Smooth muscle cell of the coronary artery (primary cell): ENCODE results near the gene IPO4. TPM values are rescaled to one million over a fixed set of nuclear protein-coding genes. Genes with fewer than 3 reads are reported as not detected.

Source experiments
- total RNA-seq: library from RNA; depleted of rRNA; stranded (reverse); fragments of >200 nt; gene quantifications from 2 replicates; pipeline ENCODE4 v1.2.3, GENCODE V29; 2014; ENCODE audit warnings: low replicate concordance

The IPO4 gene, protein sequence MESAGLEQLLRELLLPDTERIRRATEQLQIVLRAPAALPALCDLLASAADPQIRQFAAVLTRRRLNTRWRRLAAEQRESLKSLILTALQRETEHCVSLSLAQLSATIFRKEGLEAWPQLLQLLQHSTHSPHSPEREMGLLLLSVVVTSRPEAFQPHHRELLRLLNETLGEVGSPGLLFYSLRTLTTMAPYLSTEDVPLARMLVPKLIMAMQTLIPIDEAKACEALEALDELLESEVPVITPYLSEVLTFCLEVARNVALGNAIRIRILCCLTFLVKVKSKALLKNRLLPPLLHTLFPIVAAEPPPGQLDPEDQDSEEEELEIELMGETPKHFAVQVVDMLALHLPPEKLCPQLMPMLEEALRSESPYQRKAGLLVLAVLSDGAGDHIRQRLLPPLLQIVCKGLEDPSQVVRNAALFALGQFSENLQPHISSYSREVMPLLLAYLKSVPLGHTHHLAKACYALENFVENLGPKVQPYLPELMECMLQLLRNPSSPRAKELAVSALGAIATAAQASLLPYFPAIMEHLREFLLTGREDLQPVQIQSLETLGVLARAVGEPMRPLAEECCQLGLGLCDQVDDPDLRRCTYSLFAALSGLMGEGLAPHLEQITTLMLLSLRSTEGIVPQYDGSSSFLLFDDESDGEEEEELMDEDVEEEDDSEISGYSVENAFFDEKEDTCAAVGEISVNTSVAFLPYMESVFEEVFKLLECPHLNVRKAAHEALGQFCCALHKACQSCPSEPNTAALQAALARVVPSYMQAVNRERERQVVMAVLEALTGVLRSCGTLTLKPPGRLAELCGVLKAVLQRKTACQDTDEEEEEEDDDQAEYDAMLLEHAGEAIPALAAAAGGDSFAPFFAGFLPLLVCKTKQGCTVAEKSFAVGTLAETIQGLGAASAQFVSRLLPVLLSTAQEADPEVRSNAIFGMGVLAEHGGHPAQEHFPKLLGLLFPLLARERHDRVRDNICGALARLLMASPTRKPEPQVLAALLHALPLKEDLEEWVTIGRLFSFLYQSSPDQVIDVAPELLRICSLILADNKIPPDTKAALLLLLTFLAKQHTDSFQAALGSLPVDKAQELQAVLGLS
- total RNA-seq: 27.1 and 41.9 TPM in 2 replicates

DNA sequence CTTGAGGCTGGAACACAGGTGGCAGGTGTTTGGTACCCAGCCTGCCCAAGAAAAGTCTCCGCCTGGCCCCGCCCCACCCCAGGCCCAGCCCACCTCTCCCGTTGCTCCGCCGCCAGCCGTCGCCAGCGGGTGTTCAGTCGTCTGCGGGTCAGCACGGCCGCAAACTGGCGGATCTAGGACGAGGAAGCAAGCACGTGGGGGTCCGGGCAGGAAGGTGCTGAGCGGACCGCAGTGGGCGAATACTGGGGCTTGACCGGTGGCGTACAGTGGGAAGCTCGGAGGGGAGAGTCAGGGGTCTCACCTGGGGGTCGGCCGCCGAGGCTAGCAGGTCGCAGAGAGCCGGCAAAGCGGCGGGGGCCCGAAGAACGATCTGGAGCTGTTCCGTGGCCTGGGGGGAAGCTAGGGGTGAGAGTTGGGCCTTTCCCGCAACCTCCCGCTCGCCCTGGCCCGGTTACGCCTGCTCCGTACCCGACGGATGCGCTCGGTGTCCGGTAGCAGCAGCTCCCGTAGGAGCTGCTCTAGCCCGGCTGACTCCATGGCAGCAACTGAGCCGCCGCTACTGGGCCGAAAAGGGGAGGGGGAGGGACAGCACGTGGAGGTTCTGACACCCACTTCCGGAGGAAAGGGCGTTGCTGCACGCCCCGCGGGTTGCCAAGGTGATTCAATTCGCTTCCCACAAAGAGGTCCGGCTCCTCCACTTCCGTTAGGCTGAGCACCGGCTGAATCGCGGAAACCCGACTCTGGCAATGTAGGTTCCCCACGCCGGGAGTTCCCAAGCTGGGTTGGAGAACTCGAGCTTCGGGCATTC, at the start of gene IPO4:
TSS of gene IPO4 (minus strand) at position 566 of the 808 bp plus-strand sequence. CDS start at position 537, 29 bp downstream.

DNA sequence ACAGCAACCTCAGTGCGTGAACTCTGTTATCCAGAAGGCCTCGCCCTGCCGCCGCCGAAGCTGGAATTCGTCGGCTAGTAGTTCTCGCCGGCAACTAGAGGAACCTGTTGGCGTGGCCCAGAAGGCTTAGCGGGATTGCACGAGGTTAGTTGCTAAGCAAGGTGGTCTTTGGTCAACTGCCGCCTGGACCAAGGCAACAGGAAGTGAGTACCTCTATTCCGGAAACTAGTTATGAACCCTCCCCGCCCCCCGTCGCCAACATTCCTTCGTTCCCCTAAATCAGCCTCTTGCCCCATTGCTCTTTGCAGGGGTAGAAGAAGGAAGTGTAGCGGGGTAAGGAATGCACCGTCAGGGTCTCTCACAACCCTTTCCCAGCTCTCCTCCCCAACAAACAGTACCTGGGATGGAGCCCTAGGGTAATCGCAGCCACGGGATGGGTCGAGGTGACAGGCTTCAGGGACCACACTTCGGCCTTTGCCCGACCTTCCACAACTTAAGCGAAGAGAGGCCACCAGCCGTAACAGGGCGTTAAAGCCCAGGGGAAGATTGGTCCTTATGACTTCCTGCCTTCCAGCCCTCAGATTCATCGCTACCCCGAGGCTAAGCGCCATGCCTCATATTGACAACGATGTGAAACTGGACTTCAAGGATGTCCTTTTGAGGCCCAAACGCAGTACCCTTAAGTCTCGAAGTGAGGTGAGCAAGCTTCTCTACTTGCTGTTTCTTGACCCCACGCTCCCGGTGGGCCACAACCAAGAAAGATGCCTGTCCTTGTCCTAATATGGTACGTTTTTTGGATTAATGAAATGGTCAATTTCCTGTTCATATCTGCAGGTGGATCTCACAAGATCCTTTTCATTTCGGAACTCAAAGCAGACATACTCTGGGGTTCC, 44.3 kb upstream of the IPO4 start, which contains the start of gene GMPR2:
TSS of gene GMPR2 (plus strand) at position 285 of the 893 bp plus-strand sequence. CDS start at position 610, 325 bp downstream.

DNA sequence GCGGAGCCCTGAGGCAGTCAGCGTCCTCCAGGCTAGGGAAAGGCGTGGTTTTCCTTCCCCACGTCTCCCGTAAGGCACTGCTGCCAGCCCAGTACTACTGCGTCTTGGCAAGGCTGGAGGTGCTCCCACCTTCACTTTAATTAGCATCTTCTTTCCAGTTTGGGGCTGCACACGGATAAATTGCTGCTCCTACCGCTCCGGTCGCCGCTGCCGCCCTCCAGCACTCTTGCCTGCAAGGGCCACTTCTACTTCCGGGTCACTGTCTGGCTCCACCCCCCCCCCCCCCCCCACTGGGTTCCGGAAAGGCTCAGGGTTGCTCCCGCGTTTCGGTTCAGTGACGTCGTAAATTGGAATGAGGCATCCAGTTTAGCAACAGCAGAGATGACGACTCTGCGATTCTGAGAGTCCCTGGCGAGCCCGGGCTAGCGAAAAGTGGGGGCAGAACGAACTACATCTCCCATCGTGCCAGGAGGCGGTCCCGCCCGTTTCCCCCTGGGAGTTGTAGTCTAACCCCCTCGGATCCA, 43.6 kb upstream of the IPO4 start, which contains the start of gene NEDD8:
TSS of gene NEDD8 (minus strand) at position 247 of the 524 bp plus-strand sequence. CDS start at position 147, 100 bp downstream.

DNA sequence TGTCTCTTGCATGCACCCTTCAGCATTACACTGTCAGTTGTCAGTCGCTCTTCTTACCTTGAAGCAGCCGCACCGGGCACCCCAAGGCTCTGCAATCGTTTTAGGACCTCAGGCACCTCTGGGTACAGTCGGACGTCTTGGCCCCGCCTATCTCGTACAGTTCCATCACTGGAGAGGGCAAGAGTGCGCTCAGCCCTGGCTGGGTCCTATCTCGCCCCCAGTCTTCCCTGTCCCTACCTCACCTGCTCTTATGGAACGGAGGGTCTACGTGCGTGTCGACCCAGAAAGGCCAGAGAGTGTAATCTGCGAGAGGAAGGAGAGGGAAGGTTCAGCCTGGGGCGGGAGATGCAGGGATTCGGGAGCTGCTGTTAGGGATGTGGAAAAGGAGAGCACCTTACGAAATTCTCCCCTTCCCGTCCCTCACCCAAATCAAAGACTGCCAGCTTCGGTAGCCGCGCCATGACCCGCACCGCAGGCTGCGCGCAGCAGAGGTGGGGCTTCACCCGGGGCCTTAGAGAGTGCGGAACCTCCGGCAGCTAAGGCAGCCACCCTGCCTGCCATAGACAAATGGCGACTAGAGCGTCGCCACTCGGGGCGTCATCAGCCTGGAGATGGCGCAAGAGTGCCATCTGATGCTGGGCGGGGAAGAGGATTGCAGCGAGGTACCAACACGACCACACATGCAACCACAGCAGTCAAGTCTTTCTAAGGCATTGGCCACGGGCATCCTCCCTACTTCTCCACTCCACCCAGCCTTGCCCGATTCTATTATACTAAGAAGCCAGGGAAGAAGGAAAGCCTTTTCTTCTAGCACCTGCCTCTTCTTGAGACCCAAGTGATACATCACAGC, 27.1 kb upstream of the IPO4 start, which contains the start of gene MDP1:
TSS of gene MDP1 (minus strand) at position 572 of the 850 bp plus-strand sequence. CDS start at position 461, 111 bp downstream.

DNA sequence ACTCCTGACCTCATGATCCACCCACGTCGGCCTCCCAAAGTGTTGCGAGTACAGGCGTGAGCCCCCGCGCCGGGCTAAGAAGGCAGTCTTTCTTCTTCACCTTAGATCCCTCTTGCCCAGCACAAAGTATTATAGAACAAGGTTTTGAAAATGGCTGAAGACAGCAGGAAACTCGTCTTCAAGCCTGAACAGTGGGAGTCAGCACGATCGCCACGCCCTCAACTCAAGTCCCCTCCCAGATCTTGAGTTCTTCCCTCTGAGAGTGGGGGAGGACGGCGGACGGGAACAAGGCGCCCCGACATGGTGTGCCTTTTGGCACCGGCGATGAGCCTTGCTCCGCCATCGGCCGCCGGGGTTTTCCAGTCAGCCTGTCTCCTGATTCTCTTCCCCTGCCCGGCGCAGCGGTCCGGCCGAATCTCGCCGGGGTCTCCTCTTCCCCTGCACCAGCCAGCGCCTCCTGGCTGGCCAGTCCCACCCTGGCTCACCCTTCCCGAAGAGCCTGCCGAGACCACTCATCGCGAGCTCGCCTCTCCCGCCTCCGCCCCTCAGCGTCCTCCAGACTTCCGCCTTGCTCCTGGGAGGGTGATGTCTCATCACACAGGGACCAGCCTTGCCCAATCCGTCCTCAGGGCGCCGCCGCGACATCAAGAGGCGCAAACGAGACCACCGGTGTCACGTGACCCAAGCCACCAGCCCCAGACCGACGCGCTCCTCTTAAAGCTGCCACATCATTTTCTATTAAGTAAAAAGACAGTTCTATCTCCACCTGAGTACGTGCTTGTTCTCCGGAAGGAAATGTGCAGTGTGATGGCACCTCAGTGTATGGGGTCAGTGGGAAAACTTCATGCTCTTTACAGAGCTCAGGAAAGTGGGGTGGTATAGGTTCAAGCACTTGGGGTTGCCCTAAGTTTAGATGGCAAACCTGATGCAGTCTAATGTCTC, 24.6 kb upstream of the IPO4 start, which contains the start of gene CHMP4A:
TSS of gene CHMP4A (minus strand) at position 565 of the 942 bp plus-strand sequence. CDS start at position 516, 49 bp downstream.

DNA sequence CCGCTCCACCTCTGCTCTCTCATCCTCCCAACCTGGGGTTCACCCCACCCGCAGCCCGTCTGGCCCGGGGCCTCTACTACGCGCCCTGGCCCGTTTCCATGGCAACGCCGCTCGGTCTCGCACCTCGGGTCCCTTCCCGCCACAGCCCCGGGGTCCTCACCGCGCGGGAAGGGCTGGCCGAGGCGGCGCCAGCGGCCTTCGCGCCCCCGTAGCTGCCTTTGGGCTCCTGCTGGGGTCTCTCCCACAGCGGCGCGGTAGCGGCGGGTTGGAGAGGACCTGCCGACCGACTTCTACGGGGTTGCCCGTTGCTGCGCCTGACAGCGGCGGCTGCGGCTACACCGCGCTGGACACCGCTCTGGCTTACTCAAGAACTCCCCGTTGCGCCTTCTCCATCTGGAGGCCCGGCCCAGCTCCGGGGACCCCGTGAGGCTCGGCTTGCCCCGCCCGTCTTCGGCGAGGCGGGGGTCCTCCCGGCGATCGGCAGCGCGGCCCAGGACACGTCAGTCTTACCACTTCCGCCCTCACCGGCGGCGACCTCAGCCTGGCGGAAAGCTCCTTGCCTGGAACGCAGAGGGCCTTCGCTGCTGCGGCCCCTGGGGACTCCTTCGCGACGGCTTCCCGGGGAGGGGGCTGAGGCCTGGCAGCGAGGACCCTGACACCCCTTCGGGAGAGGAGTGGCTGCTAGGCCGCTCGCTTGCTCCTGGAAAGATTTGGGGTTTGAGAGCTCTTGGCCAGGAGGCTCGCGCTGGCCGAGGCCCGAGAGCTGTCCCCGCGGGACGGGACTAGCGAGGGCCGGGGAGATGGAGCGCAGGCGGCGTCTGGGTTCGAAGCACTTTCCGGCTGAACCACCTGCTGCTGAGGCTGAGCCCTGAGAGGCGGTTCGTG, 6.8 kb upstream of the IPO4 start, which contains the start of gene TM9SF1:
TSS of gene TM9SF1 (minus strand) at position 256 of the 885 bp plus-strand sequence. CDS start 422 bp downstream, outside the sequence.

DNA sequence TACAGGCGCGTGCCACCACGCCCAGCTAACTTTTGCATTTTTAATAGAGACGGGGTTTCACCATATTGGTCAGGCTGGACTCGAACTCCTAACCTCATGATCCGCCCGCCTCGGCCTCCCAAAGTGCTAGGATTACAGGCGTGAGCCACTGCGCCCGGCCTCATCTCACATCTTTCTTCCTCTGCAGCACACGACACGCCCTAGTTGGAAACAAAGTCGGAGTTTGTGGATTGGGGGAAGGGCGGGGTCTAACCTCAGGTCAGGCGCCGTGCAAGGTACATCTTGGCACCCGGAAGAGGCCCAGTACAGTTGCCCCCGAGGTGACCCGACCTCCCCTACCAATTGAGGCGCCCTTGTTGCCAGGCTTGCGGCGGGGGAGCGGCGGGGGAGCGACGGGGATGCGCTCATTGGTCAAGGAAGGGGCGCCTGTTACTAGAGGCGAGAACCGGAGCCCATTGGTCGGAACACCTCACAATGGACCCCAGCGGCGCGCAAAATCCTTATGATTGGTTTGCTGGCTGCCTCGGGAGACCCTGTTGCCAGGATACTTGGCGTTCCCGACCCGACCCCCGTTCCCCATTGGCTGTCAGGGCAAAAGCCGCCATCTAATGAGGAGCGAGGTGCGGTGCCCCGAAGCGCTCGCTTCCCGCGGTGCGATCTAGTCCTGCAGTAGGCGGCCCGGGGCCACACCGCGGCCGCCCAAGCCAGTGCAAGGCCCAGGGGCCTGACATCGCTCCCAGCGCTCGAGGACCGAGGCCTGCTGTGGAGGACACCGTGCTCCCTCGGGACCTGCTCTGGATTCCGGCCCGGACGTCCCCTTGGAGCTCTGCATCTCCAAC, 17.0 kb downstream of the IPO4 start, which contains the start of gene REC8:
TSS of gene REC8 (plus strand) at position 659 of the 839 bp plus-strand sequence. CDS start 473 bp downstream, outside the sequence.

DNA sequence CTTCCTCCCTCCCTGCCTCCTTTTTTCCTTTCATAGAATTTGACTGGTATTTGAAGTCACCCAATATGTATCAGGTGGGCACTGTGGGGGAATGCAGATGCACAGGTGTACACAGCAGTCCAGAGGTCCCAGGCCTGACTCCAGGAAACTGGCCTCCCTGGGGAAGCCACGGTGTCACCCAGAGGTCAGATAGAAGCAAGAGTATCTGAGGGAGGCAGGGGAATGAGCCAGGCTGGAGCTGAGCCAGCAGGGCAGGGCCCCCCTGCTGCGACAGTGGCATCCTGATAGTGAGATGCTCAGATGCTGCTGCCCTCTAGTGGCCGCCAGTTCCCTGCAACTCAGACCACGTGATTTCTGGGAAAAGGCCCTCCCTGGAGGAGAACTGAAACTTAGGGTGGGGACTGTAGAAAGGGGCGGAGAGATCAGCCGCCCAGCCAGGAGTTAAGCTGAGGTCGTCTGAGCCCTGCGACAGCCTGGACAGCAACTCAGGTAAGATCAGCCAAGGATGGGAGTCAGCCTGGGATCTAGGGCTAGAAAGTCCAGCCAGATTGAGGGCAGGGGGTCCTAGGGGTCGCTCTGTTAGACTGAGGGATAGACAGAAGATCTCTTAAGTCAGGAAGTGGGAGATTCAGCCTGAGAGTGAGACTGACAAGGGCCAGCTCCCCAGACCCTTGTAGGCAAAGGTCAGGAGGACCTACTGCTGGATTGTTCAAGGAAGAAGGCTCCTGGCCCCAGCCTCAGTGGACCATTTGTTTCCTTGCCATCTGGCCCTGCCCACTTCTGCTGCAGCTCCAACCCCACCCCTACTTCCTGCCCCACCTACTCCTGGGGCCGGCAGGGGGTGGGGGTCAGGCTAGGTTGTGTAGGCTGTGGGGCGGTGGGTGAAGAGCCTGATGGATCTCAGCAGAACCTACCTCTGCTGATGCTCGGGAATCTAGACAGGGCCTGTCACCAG, 27.5 kb downstream of the IPO4 start, which contains the start of gene IRF9:
TSS of gene IRF9 (plus strand) at position 416 of the 955 bp plus-strand sequence. CDS start 880 bp downstream, outside the sequence.

DNA sequence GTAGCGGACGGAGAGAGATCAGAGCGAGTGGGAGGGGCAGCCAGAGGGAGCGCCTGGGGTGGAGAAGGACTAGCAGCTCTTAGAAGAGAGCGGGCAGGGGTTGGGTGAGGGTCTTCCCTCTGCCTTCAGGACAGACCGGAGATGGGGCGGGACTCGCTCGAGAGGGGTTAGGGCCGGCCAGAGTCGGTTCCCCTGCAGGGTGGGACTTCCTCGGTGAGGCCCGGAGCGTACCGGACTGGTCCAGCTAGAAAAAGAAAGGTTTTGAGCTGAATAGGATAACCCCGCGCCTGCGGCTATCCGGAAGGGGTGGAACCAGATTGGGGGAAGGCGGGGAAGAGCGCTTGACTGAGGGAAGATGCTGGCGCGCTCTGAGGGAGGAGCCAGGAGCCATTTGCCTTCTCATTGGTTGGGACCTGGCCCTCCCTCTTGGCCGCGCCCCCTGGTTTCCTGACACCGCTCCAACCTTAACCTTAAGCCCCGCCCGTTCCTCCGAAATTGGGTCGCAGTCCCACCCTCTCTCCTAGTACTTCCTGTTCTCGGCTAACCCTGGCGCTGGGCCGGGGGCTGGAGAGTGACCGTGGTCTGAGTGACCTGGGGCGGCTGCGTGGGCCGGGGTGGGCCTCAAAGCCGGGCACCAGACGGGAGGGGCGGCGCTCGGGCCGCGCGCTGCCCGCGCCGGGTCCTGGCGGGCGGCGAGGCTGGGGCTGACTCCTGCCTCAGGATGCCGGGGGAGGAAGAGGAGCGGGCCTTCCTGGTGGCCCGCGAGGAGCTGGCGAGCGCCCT, 41.4 kb downstream of the IPO4 start, which contains the start of gene RNF31:
TSS of gene RNF31 (plus strand) at position 521 of the 783 bp plus-strand sequence. CDS start at position 722, 201 bp downstream.

DNA sequence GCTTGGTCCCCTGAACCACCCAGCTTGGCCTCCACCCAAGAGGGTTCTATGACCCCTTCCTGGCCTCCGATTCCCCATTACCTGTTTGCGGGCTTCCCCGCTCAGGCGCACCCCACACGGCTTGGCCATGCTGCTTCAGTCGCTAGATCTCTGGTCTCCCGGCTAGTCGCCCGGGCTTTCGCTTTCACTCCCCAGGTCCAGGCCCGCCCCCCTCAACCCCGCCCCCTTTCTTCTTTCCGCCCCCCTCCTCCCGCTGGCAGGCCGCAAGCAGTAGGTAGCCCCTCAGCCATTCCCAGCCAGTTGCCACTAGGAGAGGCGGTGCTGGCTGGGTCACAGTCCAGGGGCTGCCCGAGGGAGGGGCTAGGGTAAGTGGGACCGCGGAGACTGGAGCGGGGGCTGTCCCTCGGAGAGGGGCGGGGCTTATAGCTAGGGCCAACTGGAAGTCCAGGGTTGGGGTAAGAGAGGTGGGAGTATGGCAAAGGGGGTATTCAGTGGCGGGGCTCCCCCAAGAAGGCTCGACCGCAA, 42.1 kb downstream of the IPO4 start, which contains the start of gene PSME2:
TSS of gene PSME2 (minus strand) at position 158 of the 525 bp plus-strand sequence. CDS start at position 129, 29 bp downstream.

DNA sequence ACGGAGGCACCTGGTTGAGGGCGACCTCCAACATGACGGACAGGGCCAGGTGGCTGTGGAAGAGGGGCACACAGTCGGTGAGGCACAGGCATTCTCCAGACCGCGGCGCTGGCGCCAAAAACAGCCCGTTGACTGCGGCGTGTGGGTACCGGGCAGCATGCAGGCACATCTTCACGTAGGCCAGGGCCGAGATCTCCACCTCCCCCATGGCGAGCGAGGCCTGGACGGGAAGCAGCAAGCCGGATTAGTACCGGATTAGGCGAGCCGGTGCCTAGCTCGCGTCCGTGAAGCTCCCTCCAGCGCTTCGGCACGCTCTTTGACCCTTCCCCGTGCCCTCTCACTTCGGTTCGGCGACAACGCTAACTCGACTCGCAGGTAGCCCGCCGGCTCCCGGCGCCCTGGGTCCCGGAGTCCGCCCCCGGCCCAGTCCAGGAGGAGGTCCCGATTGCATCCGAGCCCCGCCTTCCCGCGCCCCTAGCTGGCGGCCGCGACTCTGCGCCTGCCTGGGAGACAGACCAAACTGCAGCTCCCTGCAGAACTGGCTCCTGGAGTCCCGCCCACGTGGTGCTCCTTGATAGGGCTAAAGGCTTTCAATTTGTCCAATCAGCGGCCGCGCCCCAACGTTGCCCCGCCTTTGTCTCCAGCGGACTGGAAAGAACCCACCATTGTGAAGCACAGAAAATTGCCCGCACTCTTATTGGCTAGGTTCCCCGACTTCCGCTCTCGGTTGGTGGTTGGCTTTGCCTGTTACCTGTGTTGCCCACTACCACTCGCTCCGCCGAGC, 47.3 kb downstream of the IPO4 start, which contains the start of gene EMC9:
TSS of gene EMC9 (minus strand) at position 495 of the 784 bp plus-strand sequence. CDS start at position 208, 287 bp downstream.

